ENCODE results near the gene MSGN1. TPM values are rescaled to one million over a fixed set of nuclear protein-coding genes. Genes with fewer than 3 reads are reported as not detected.

The MSGN1 gene
- total RNA-seq, 1 experiment from 2014 or later, result not detected

DNA sequence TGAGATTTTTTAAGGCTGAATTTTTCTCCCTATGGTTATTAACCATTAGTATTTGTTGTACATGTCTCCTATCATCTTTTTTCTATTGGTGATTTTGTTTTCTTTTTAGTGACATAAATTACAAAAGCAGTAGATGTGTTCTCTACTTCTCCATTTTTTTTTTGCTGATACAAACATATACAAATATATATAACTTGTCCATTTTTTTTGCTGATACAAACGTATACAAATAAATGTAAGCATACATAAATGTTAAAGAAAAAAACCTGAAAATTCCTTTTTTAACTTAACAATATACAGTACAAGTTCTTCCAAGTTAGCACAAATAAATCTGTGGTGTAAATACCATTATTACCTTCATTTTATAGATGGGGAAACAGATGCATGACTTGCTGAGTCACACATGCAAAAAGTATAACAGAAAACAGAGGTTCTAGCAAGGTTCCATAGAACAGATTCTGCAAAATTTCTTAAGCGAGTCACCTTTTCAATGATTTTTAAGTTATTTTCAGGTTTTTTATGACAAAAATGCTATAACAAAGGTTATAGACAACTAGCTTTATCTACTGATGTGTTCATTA, 2.1 kb downstream of the MSGN1 start:
- no peak for DNase-seq (ENCODE audit: low spot score)
- H3K4me3 ChIP-seq (ENCODE audit: low read depth, low read length, poor library complexity, severe bottlenecking), result no peak overlapping the region
- CTCF ChIA-PET, result no interaction called here
- no peak for TF ChIP-seq EZH2 (IDR thresholded peaks at IDR 0.05; ENCODE audit: borderline replicate concordance, low read depth, low read length, poor library complexity, severe bottlenecking)
- TF ChIP-seq, protein P1, sequence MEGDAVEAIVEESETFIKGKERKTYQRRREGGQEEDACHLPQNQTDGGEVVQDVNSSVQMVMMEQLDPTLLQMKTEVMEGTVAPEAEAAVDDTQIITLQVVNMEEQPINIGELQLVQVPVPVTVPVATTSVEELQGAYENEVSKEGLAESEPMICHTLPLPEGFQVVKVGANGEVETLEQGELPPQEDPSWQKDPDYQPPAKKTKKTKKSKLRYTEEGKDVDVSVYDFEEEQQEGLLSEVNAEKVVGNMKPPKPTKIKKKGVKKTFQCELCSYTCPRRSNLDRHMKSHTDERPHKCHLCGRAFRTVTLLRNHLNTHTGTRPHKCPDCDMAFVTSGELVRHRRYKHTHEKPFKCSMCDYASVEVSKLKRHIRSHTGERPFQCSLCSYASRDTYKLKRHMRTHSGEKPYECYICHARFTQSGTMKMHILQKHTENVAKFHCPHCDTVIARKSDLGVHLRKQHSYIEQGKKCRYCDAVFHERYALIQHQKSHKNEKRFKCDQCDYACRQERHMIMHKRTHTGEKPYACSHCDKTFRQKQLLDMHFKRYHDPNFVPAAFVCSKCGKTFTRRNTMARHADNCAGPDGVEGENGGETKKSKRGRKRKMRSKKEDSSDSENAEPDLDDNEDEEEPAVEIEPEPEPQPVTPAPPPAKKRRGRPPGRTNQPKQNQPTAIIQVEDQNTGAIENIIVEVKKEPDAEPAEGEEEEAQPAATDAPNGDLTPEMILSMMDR (conservative IDR thresholded peaks at IDR 0.05; ENCODE audit: low read depth, low read length), result no peak
- no peaks in the 10 kb centered on the region for H3K36me3 ChIP-seq (ENCODE audit: insufficient read depth, low read length, poor library complexity, severe bottlenecking)
- POLR2A ChIA-PET (ENCODE audit: low non-redundant PET), result no interaction called here
- BruUV-seq (replicated peaks), result no TSS peak
- no peaks in the 10 kb centered on the region for H3K9me3 ChIP-seq (ENCODE audit: low read depth, low read length, poor library complexity, severe bottlenecking)
- no peak overlapping the region for H3K27ac ChIP-seq (ENCODE audit: low read depth, low read length, poor library complexity, severe bottlenecking)
- H3K27me3 ChIP-seq (replicated peaks; ENCODE audit: insufficient read depth, low read depth, low read length, poor library complexity), result no peaks in the 10 kb centered on the region
- intact Hi-C loops (cut with micrococcal nuclease; ENCODE audit: unreplicated experiment), result no loop called here
- H3K4me1 ChIP-seq (ENCODE audit: insufficient read depth, low read length, poor library complexity, severe bottlenecking), result peaks cover 17% of the 10 kb centered on the region

DNA sequence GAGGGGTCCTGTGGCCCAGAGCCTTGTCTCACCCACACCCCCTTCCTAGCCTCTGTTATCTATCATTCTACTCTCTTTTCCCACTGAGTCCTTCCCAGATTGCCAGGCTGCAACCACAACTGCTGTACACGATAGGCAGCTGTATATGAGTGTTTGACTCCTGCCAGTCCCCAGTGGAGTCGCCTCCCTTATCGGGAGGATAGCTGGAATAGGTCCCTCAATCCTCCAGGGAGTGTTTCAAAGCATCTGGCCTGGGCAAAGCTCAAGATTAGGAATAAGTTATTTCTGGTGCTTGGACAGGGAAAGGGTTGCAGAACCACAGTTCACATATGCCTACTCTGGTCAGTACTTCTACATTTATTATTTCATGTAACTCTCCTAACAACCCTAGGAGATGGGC, 4.8 kb downstream of the MSGN1 start:
- ChIA-PET POLR2A (ENCODE audit: low non-redundant PET) (no interaction called here), CTCF (no interaction called here)
- Histone ChIP-seq H3K9me3 (ENCODE audit: low read depth, low read length, poor library complexity, severe bottlenecking) (no peaks in the 10 kb centered on the region), H3K36me3 (ENCODE audit: insufficient read depth, low read length, poor library complexity, severe bottlenecking) (no peaks in the 10 kb centered on the region), H3K4me3 (ENCODE audit: low read depth, low read length, poor library complexity, severe bottlenecking) (no peak overlapping the region), H3K27me3 (replicated peaks; ENCODE audit: insufficient read depth, low read depth, low read length, poor library complexity) (no peaks in the 10 kb centered on the region), H3K27ac (ENCODE audit: low read depth, low read length, poor library complexity, severe bottlenecking) (no peak overlapping the region), H3K4me1 (ENCODE audit: insufficient read depth, low read length, poor library complexity, severe bottlenecking) (peaks cover 6% of the 10 kb centered on the region)
- TF ChIP-seq, protein P1 (conservative IDR thresholded peaks at IDR 0.05; ENCODE audit: low read depth, low read length), result no peak
- TF ChIP-seq EZH2 (IDR thresholded peaks at IDR 0.05; ENCODE audit: borderline replicate concordance, low read depth, low read length, poor library complexity, severe bottlenecking), result no peak
- BruUV-seq (replicated peaks), result no TSS peak
- no peak for DNase-seq (ENCODE audit: low spot score)
- intact Hi-C loops (cut with micrococcal nuclease; ENCODE audit: unreplicated experiment), result no loop called here

DNA sequence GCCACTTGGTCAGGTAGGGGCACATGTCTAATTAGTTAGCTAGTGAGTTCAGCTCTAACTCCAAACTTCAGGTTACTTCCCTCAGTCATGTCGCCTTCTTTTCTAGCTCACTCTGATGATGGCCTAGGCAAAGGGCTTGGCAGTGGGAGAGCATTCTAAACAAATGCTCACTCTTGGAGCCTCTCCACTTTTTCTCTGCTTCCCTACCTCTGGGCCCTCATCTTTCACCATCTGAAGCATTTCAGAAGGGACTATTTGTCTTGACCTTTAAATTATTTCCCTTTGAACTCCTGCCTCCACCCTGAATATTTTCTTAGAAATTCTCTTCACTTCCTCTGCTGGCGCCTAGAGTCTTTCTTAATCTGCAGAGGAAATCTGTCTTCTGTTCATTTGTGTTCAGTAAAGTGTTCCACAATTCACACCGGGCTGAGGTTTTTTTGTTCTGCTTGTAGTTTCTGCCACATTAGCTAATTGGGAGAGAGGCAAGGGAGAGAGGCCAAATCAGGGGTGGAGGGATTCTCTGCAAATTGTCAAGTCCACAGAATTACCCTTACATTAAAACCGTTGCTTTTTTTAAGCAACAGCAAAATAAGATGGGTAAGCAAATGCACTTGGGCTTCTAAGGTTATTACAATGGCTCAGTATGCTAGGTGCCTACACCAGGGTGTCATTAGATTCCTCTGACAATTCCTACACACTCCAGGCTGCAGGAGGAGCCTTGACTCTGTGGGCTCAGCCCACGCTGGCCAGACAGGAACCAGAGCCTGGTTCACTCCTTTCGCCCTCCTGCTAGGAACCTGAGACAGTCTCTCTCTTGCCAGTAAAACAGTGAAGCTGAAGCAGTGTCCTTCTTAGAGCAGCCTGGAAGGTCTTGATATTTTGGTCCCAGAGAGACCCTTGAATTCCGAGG, 5.5 kb downstream of the MSGN1 start:
- intact Hi-C loops (cut with micrococcal nuclease; ENCODE audit: unreplicated experiment), result no loop called here
- TF ChIP-seq, protein P1 (conservative IDR thresholded peaks at IDR 0.05; ENCODE audit: low read depth, low read length), result no peak
- TF ChIP-seq EZH2 (IDR thresholded peaks at IDR 0.05; ENCODE audit: borderline replicate concordance, low read depth, low read length, poor library complexity, severe bottlenecking), result no peak
- H3K27me3 ChIP-seq (replicated peaks; ENCODE audit: insufficient read depth, low read depth, low read length, poor library complexity), result no peaks in the 10 kb centered on the region
- POLR2A ChIA-PET (ENCODE audit: low non-redundant PET), result no interaction called here
- CTCF ChIA-PET, result interaction anchor here (0.6 kb wide), 1 partner anchor 149 kb away, joined by 3 read pairs; no protein-coding TSS in a partner anchor
- H3K36me3 ChIP-seq (ENCODE audit: insufficient read depth, low read length, poor library complexity, severe bottlenecking), result no peaks in the 10 kb centered on the region
- peaks cover 6% of the 10 kb centered on the region for H3K4me1 ChIP-seq (ENCODE audit: insufficient read depth, low read length, poor library complexity, severe bottlenecking)
- DNase-seq (ENCODE audit: low spot score), result no peak
- H3K9me3 ChIP-seq (ENCODE audit: low read depth, low read length, poor library complexity, severe bottlenecking), result no peaks in the 10 kb centered on the region
- BruUV-seq (replicated peaks), result no TSS peak
- H3K27ac ChIP-seq (ENCODE audit: low read depth, low read length, poor library complexity, severe bottlenecking), result no peak overlapping the region
- H3K4me3 ChIP-seq (ENCODE audit: low read depth, low read length, poor library complexity, severe bottlenecking), result no peak overlapping the region

Data from A673 (cell line).